ENCODE results near the gene RFX8.

DNA sequence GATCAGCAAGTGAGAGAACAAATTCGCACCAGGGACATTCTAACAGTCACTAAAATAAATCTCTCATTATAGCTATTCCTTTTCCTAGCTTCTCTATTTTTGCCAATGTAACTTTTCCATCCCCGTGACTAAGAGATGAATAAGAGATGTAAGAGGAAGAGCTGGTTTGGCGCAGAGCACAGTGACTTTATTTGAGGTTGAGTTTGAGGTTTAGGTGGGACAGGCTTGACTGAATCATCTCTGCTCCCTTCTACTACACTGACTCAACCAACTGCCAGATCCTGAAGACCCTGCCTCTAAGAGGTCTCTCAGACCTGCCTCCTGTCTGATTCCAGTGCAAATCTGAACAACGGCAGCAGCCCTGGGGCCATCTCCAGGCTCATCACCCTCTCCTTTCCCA, 28.0 kb downstream of the RFX8 start:
- TF ChIP-seq, protein P1, sequence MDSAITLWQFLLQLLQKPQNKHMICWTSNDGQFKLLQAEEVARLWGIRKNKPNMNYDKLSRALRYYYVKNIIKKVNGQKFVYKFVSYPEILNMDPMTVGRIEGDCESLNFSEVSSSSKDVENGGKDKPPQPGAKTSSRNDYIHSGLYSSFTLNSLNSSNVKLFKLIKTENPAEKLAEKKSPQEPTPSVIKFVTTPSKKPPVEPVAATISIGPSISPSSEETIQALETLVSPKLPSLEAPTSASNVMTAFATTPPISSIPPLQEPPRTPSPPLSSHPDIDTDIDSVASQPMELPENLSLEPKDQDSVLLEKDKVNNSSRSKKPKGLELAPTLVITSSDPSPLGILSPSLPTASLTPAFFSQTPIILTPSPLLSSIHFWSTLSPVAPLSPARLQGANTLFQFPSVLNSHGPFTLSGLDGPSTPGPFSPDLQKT (IDR thresholded peaks at IDR 0.05; ENCODE audit: borderline replicate concordance, low read depth, low read length) = no peak
- TF ChIP-seq, protein P2, sequence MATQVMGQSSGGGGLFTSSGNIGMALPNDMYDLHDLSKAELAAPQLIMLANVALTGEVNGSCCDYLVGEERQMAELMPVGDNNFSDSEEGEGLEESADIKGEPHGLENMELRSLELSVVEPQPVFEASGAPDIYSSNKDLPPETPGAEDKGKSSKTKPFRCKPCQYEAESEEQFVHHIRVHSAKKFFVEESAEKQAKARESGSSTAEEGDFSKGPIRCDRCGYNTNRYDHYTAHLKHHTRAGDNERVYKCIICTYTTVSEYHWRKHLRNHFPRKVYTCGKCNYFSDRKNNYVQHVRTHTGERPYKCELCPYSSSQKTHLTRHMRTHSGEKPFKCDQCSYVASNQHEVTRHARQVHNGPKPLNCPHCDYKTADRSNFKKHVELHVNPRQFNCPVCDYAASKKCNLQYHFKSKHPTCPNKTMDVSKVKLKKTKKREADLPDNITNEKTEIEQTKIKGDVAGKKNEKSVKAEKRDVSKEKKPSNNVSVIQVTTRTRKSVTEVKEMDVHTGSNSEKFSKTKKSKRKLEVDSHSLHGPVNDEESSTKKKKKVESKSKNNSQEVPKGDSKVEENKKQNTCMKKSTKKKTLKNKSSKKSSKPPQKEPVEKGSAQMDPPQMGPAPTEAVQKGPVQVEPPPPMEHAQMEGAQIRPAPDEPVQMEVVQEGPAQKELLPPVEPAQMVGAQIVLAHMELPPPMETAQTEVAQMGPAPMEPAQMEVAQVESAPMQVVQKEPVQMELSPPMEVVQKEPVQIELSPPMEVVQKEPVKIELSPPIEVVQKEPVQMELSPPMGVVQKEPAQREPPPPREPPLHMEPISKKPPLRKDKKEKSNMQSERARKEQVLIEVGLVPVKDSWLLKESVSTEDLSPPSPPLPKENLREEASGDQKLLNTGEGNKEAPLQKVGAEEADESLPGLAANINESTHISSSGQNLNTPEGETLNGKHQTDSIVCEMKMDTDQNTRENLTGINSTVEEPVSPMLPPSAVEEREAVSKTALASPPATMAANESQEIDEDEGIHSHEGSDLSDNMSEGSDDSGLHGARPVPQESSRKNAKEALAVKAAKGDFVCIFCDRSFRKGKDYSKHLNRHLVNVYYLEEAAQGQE (tag by site-specific recombination; IDR thresholded peaks at IDR 0.05) = no peak
- TF ChIP-seq TCF7L2 (IDR thresholded peaks at IDR 0.05; ENCODE audit: borderline replicate concordance, low read depth, low read length) (no peak), ZBTB8A (tag by site-specific recombination; IDR thresholded peaks at IDR 0.05) (no peak)

Data from HEK293 (cell line).